ENCODE data around the gene ERBIN.

DNA sequence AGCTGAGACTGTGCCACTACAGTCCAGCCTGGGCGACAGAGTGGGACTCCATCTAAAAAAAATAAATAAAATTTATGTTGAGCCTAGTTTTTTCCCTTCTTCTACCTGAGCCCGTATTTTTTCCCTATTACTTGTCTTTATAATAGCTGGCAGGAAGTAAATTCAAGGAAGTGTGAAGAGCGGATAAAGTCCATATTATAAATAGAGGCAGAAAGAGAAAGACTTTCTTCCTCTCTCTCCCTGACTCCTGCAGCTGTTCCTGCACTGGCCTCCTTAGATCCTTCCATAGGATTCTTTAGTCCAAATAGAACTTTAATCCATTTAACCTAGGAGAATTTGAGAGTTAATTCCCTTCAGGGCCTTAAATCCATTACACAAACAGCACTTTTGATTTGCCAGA, 10.3 kb upstream of the ERBIN start:
- TF ChIP-seq, protein P1, sequence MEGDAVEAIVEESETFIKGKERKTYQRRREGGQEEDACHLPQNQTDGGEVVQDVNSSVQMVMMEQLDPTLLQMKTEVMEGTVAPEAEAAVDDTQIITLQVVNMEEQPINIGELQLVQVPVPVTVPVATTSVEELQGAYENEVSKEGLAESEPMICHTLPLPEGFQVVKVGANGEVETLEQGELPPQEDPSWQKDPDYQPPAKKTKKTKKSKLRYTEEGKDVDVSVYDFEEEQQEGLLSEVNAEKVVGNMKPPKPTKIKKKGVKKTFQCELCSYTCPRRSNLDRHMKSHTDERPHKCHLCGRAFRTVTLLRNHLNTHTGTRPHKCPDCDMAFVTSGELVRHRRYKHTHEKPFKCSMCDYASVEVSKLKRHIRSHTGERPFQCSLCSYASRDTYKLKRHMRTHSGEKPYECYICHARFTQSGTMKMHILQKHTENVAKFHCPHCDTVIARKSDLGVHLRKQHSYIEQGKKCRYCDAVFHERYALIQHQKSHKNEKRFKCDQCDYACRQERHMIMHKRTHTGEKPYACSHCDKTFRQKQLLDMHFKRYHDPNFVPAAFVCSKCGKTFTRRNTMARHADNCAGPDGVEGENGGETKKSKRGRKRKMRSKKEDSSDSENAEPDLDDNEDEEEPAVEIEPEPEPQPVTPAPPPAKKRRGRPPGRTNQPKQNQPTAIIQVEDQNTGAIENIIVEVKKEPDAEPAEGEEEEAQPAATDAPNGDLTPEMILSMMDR (conservative IDR thresholded peaks at IDR 0.05), result no peak
- no peak for TF ChIP-seq ZFX (IDR thresholded peaks at IDR 0.05)
